Measurements from ENCODE around the gene CASD1.

- TF ChIP-seq POLR2A (IDR thresholded peaks at IDR 0.05), result no peak
- no peak for TF ChIP-seq CTCF (IDR thresholded peaks at IDR 0.05 in 4 of 5, conservative IDR thresholded peaks at IDR 0.05 in 1 of 5)
Observed at GRCh38 chr7:94476251-94476840, 33.3 kb upstream of the CASD1 start.

Data from gastrocnemius medialis (tissue), 4 donors.